HG03378 (cell line): ENCODE results near the gene TYW1B.
"Not testable (repeated sequence)": the region's sequence is repeated elsewhere in the genome, so short reads cannot be mapped to it uniquely, and the experiment has no call there.

Source experiments
- ATAC-seq: cut with Tn5 transposase; IDR thresholded peaks from one replicate; pipeline ENCODE4 v1.9.1; 2021; ENCODE audit warnings: mild to moderate bottlenecking, moderate library complexity; ENCODE audit not compliant: unreplicated experiment

The TYW1B gene

GRCh38 chr7:72580142-72580770 lies 247.7 kb downstream of the TYW1B start:
- ATAC-seq = not testable (repeated sequence)

- ATAC-seq = no peak
Observed at GRCh38 chr7:72577107-72577506, 250.9 kb downstream of the TYW1B start.

- not testable (repeated sequence) for ATAC-seq
Observed at GRCh38 chr7:72561988-72562387, 266.0 kb downstream of the TYW1B start.

GRCh38 chr7:72559546-72559945 lies 268.5 kb downstream of the TYW1B start:
- ATAC-seq = not testable (repeated sequence)

GRCh38 chr7:72556733-72557132 lies 271.3 kb downstream of the TYW1B start:
- ATAC-seq = not testable (repeated sequence)

GRCh38 chr7:72555238-72555637 lies 272.8 kb downstream of the TYW1B start:
- not testable (repeated sequence) for ATAC-seq

GRCh38 chr7:72554401-72554800 lies 273.6 kb downstream of the TYW1B start:
- not testable (repeated sequence) for ATAC-seq

GRCh38 chr7:72550454-72550853 lies 277.5 kb downstream of the TYW1B start:
- not testable (repeated sequence) for ATAC-seq

GRCh38 chr7:72546586-72547237 lies 281.3 kb downstream of the TYW1B start:
- ATAC-seq = not testable (repeated sequence)

- not testable (repeated sequence) for ATAC-seq
Observed at GRCh38 chr7:72544531-72544930, 283.5 kb downstream of the TYW1B start.

GRCh38 chr7:72540923-72541322 lies 287.1 kb downstream of the TYW1B start:
- no peak for ATAC-seq

- ATAC-seq = no peak
Observed at GRCh38 chr7:72540106-72540611, 287.8 kb downstream of the TYW1B start.

GRCh38 chr7:72539702-72540101 lies 288.3 kb downstream of the TYW1B start:
- no peak for ATAC-seq

- no peak for ATAC-seq
Observed at GRCh38 chr7:72538856-72539255, 289.1 kb downstream of the TYW1B start.

- no peak for ATAC-seq
Observed at GRCh38 chr7:72538147-72538546, 289.9 kb downstream of the TYW1B start.

- not testable (repeated sequence) for ATAC-seq
Observed at GRCh38 chr7:72536038-72536437, 292.0 kb downstream of the TYW1B start.

- ATAC-seq = not testable (repeated sequence)
Observed at GRCh38 chr7:72531048-72531447, 297.0 kb downstream of the TYW1B start.
